Stimulated activated CD4-positive, alpha-beta T cell treated with anti-CD3 and anti-CD28 coated beads, TNF-alpha, amount 100 ng/mL, for 48 hours (primary cell): ENCODE results near the gene EPS8L1.
"Not testable (repeated sequence)": the region's sequence is repeated elsewhere in the genome, so short reads cannot be mapped to it uniquely, and the experiment has no call there.

Source experiments
- DNase-seq, 3 donors: peaks; one replicate each; pipeline ENCODE4 v3.0.0-alpha.2; 2020; ENCODE audit warnings: low read depth in 3 of 3

EPS8L1 gene

GRCh38 chr19:55094456-55095259, 19.0 kb downstream of the EPS8L1 start:
- DNase-seq, result no peak

GRCh38 chr19:55095260-55096060, 19.8 kb downstream of the EPS8L1 start:
- no peak for DNase-seq

- DNase-seq, result no peak
Observed at GRCh38 chr19:55096061-55096701, 20.5 kb downstream of the EPS8L1 start.

GRCh38 chr19:55097864-55098715, 22.4 kb downstream of the EPS8L1 start:
- no peak for DNase-seq

- no peak for DNase-seq
Observed at GRCh38 chr19:55098716-55099556, 23.3 kb downstream of the EPS8L1 start.

GRCh38 chr19:55099557-55100506, 24.2 kb downstream of the EPS8L1 start:
- DNase-seq, result no peak

- no peak for DNase-seq
Observed at GRCh38 chr19:55101261-55101660, 25.6 kb downstream of the EPS8L1 start.

GRCh38 chr19:55103190-55103589, 27.5 kb downstream of the EPS8L1 start:
- DNase-seq, result no peak

- DNase-seq, result no peak
Observed at GRCh38 chr19:55105237-55105636, 29.6 kb downstream of the EPS8L1 start.

GRCh38 chr19:55106591-55106990, 30.9 kb downstream of the EPS8L1 start:
- DNase-seq, result no peak

- DNase-seq, result not testable (repeated sequence)
Observed at GRCh38 chr19:55107252-55107651, 31.6 kb downstream of the EPS8L1 start.

- DNase-seq, result no peak
Observed at GRCh38 chr19:55109527-55110291, 34.0 kb downstream of the EPS8L1 start.

GRCh38 chr19:55111238-55111831, 35.7 kb downstream of the EPS8L1 start:
- DNase-seq, result no peak

- no peak for DNase-seq
Observed at GRCh38 chr19:55112246-55112776, 36.6 kb downstream of the EPS8L1 start.

GRCh38 chr19:55112777-55113569, 37.3 kb downstream of the EPS8L1 start:
- DNase-seq, result no peak

GRCh38 chr19:55113570-55114039, 37.9 kb downstream of the EPS8L1 start:
- no peak for DNase-seq

- no peak for DNase-seq
Observed at GRCh38 chr19:55114566-55115145, 39.0 kb downstream of the EPS8L1 start.
